ENCODE data around the gene AIG1.

Gene AIG1

DNA sequence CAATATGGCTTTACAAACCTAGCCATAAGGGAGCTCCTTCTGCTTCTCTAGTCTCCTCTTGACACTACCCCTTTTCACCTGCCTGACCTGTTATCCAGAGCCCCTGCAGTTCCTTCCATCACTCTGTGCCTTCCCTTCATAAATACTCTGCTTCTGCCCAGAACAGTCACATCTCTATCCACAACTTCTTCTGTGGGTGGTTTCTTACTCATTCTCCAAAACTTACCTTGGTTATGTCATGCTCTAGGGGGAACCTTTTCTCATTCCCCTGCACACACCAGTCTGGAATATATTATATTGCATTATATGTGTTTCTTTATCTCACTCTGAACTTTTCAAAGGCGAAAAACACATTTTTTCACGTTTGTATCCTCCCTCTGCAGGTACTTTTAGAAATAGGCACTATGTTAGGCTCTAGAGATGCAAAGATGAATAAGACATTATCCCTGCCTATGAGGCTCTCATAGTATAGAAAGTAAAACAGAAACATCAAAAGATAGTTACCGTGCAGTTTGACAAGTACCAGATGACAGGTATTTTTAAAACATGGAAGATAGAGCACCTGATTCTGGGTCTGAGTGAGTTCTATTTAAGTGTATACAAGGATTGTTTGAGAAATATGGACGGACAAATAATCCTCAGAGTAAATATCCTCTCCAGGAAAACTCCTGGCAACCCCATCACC, 51.5 kb downstream of the AIG1 start:
- Histone ChIP-seq H3K4me3 (ENCODE audit: low read depth, low read length) (no peak overlapping the region), H3K9ac (no peak overlapping the region), H3K27me3 (ENCODE audit: control insufficient read depth, insufficient read depth, low read length) (no peaks in the 10 kb centered on the region), H2AFZ (no peak overlapping the region), H3K79me2 (peaks cover 2% of the 10 kb centered on the region), H3K4me2 (ENCODE audit: low read length) (no peak overlapping the region), H3K4me1 (no peaks in the 10 kb centered on the region), H3K27ac (no peak overlapping the region), H3K9me3 (ENCODE audit: control insufficient read depth, low read length) (no peaks in the 10 kb centered on the region), H3K36me3 (ENCODE audit: control insufficient read depth, insufficient read depth, low read length) (no peaks in the 10 kb centered on the region)
- TF ChIP-seq, protein P1, sequence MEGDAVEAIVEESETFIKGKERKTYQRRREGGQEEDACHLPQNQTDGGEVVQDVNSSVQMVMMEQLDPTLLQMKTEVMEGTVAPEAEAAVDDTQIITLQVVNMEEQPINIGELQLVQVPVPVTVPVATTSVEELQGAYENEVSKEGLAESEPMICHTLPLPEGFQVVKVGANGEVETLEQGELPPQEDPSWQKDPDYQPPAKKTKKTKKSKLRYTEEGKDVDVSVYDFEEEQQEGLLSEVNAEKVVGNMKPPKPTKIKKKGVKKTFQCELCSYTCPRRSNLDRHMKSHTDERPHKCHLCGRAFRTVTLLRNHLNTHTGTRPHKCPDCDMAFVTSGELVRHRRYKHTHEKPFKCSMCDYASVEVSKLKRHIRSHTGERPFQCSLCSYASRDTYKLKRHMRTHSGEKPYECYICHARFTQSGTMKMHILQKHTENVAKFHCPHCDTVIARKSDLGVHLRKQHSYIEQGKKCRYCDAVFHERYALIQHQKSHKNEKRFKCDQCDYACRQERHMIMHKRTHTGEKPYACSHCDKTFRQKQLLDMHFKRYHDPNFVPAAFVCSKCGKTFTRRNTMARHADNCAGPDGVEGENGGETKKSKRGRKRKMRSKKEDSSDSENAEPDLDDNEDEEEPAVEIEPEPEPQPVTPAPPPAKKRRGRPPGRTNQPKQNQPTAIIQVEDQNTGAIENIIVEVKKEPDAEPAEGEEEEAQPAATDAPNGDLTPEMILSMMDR (IDR thresholded peaks at IDR 0.05) = no peak

DNA sequence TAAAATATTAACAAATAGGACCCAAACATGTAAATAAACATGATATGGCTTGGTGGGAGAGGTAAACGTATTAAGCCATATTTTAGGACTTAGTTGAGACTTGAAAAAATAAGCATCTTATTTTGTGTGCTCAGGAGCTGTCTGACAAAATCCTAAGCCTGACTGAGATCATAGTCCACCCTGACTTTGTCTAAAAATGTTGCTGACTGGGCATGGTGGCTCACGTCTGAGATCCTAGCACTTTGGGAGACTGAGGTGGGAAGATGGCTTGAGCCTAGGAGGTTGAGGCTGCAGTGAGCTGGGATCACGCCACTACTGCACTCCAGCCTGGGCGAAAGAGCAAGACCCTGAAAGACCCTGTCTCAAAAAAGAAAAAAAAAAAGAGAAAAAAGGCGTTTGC, 52.1 kb downstream of the AIG1 start:
- no peaks in the 10 kb centered on the region for H3K36me3 ChIP-seq (ENCODE audit: control insufficient read depth, insufficient read depth, low read length)
- H3K4me1 ChIP-seq = no peaks in the 10 kb centered on the region
- no peak overlapping the region for H3K4me2 ChIP-seq (ENCODE audit: low read length)
- H3K27ac ChIP-seq = no peak overlapping the region
- H3K27me3 ChIP-seq (ENCODE audit: control insufficient read depth, insufficient read depth, low read length) = no peaks in the 10 kb centered on the region
- no peak overlapping the region for H2AFZ ChIP-seq
- H3K79me2 ChIP-seq = peaks cover 2% of the 10 kb centered on the region
- TF ChIP-seq, protein P1 (IDR thresholded peaks at IDR 0.05) = no peak
- no peak overlapping the region for H3K9ac ChIP-seq
- no peak overlapping the region for H3K4me3 ChIP-seq (ENCODE audit: low read depth, low read length)
- H3K9me3 ChIP-seq (ENCODE audit: control insufficient read depth, low read length) = no peaks in the 10 kb centered on the region

DNA sequence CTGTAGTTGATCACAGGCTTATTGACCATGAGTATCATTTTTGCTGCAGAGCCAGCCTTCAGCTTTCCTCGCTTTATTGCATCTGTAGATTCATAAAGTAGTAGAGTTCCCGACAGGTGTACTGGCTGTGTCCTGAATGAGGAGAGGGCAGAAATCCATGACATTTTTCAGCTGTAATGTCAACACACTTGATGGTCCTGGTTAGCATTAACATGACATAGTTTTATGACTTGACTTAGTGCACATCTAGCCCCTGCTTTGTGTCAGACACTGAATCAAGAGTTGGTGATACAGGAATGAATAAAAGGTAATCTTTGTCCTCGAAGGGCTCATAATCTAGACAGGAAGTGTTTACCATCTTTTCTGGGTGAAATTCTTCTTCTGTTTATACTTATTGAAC, 55.0 kb downstream of the AIG1 start:
- H3K27me3 ChIP-seq (ENCODE audit: control insufficient read depth, insufficient read depth, low read length) = no peaks in the 10 kb centered on the region
- H3K9ac ChIP-seq = no peak overlapping the region
- no peaks in the 10 kb centered on the region for H3K4me1 ChIP-seq
- H3K9me3 ChIP-seq (ENCODE audit: control insufficient read depth, low read length) = no peaks in the 10 kb centered on the region
- no peak overlapping the region for H3K4me2 ChIP-seq (ENCODE audit: low read length)
- H3K27ac ChIP-seq = no peak overlapping the region
- H3K79me2 ChIP-seq = peaks cover 2% of the 10 kb centered on the region
- H3K4me3 ChIP-seq (ENCODE audit: low read depth, low read length) = no peak overlapping the region
- H3K36me3 ChIP-seq (ENCODE audit: control insufficient read depth, insufficient read depth, low read length) = no peaks in the 10 kb centered on the region
- H2AFZ ChIP-seq = no peak overlapping the region
- TF ChIP-seq, protein P1 (IDR thresholded peaks at IDR 0.05) = no peak

DNA sequence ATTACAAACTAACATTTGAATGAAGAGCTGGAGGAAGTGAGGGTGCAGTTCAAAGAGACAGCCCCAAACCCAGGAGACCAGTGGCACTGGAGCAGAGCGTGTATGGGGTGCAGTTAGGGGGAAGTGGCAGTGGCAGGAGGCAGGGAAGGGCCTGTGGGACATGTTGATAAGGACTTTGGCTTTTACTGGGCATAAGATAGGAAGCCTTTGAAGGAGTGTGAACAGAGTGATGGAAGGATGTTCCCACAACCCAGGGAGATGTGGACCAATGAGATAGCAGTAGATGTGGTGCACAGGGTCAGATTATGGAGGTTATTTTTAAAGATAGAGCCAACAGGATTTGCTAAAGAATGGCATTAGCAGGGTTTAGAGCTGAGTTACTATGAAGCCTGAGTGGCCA, 56.4 kb downstream of the AIG1 start:
- no peaks in the 10 kb centered on the region for H3K27me3 ChIP-seq (ENCODE audit: control insufficient read depth, insufficient read depth, low read length)
- H3K9me3 ChIP-seq (ENCODE audit: control insufficient read depth, low read length) = no peaks in the 10 kb centered on the region
- H3K36me3 ChIP-seq (ENCODE audit: control insufficient read depth, insufficient read depth, low read length) = no peaks in the 10 kb centered on the region
- TF ChIP-seq, protein P1 (IDR thresholded peaks at IDR 0.05) = no peak
- H3K4me2 ChIP-seq (ENCODE audit: low read length) = no peak overlapping the region
- no peak overlapping the region for H3K27ac ChIP-seq
- no peak overlapping the region for H2AFZ ChIP-seq
- no peak overlapping the region for H3K9ac ChIP-seq
- H3K4me3 ChIP-seq (ENCODE audit: low read depth, low read length) = no peak overlapping the region
- H3K4me1 ChIP-seq = no peaks in the 10 kb centered on the region
- H3K79me2 ChIP-seq = peaks cover 2% of the 10 kb centered on the region

DNA sequence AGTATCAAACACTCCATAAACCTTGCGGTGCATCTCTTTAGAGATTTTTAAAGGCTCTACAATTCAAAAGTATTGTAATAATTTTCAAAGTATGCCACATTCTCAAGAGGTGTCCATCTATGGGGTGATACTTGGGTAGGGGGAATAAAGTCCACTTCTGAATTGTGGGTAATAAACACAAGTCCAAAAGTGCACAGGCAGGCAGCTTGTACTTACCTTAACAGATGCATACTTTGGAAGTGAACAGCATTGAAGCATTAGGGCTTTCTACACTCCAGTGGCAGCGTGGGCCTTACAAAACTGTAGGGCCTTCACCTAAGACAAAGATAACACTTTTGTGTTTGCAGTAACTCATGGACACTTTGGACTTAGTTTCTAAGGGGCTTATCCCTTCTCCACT, 58.6 kb downstream of the AIG1 start:
- no peaks in the 10 kb centered on the region for H3K36me3 ChIP-seq (ENCODE audit: control insufficient read depth, insufficient read depth, low read length)
- H3K4me3 ChIP-seq (ENCODE audit: low read depth, low read length) = no peak overlapping the region
- no peak overlapping the region for H3K9ac ChIP-seq
- H3K27me3 ChIP-seq (ENCODE audit: control insufficient read depth, insufficient read depth, low read length) = no peaks in the 10 kb centered on the region
- no peaks in the 10 kb centered on the region for H3K4me1 ChIP-seq
- no peaks in the 10 kb centered on the region for H3K9me3 ChIP-seq (ENCODE audit: control insufficient read depth, low read length)
- no peak overlapping the region for H3K4me2 ChIP-seq (ENCODE audit: low read length)
- H3K27ac ChIP-seq = no peak overlapping the region
- H2AFZ ChIP-seq = no peak overlapping the region
- TF ChIP-seq, protein P1 (IDR thresholded peaks at IDR 0.05) = no peak
- peaks cover 2% of the 10 kb centered on the region for H3K79me2 ChIP-seq

Data from parathyroid adenoma (tissue), 2 donors.